GM23338 (cell line): ENCODE measurements around the gene MT1F.

Source experiments
- CTCF ChIP-seq, 2 experiments: fragments of 200-600 bp in 1 of 2; sonication (generic) in 1 of 2; conservative IDR thresholded peaks; 2 replicates each; pipeline versions ENCODE4 v1.5.1 to v1.6.1; 2016 to 2017; ENCODE audit warnings: antibody characterized with exemption in 2 of 2, low read depth in 2 of 2, mild to moderate bottlenecking in 2 of 2, moderate library complexity in 1 of 2
- ETS1 ChIP-seq: IDR thresholded peaks from 2 replicates; pipeline ENCODE4 v1.6.1; 2016; ENCODE audit warnings: antibody characterized with exemption
- EZH2 ChIP-seq: fragments of 200-600 bp; sonication (generic); IDR thresholded peaks from one replicate; pipeline ENCODE4 v1.8.0; 2017; ENCODE audit warnings: antibody characterized with exemption, mild to moderate bottlenecking, low read depth; ENCODE audit not compliant: unreplicated experiment
- EZH2phosphoT487 ChIP-seq: fragments of 200-600 bp; sonication (generic); IDR thresholded peaks from one replicate; pipeline ENCODE4 v1.8.1; 2018; ENCODE audit warnings: antibody characterized with exemption; ENCODE audit not compliant: unreplicated experiment
- JUNB ChIP-seq: IDR thresholded peaks from one replicate; pipeline ENCODE4 v1.6.1; 2016; ENCODE audit warnings: antibody characterized with exemption; ENCODE audit not compliant: unreplicated experiment
- NANOG ChIP-seq: IDR thresholded peaks from 2 replicates; pipeline ENCODE4 v1.6.1; 2016; ENCODE audit warnings: antibody characterized with exemption, borderline replicate concordance
- POLR2AphosphoS5 ChIP-seq: IDR thresholded peaks from 2 replicates; pipeline ENCODE4 v1.6.1; 2016; ENCODE audit warnings: antibody characterized with exemption, low read depth
- REST ChIP-seq: IDR thresholded peaks from one replicate; pipeline ENCODE4 v1.6.1; 2018; ENCODE audit warnings: antibody characterized with exemption; ENCODE audit not compliant: unreplicated experiment
- ZNF114 ChIP-seq: fragments of 250-450 bp; sonication (Bioruptor Pico); IDR thresholded peaks from 2 replicates; pipeline ENCODE4 v1.5.0; 2020; ENCODE audit warnings: mild to moderate bottlenecking, moderate library complexity

GRCh38 chr16:56633535-56633934 is 24.2 kb upstream of the MT1F start:
- TF ChIP-seq EZH2phosphoT487 (no peak), CTCF (conservative IDR thresholded peaks at IDR 0.05; ENCODE audit: low read depth in 2 of 2) (no peak), EZH2 (peak; percentile 36), REST (no peak), POLR2AphosphoS5 (no peak), ZNF114 (no peak), ETS1 (no peak), JUNB (no peak), NANOG (no peak)
